Astrocyte of the hippocampus (primary cell): ENCODE results near the gene TMEM208.
A peak's percentile ranks its signal among the peaks of the same experiment; 100 is the strongest.

Experiments used
- DNase-seq: peaks from one replicate; pipeline ENCODE4 v3.0.0; 2011; ENCODE audit warnings: low read depth, low spot score

TMEM208 gene

DNA sequence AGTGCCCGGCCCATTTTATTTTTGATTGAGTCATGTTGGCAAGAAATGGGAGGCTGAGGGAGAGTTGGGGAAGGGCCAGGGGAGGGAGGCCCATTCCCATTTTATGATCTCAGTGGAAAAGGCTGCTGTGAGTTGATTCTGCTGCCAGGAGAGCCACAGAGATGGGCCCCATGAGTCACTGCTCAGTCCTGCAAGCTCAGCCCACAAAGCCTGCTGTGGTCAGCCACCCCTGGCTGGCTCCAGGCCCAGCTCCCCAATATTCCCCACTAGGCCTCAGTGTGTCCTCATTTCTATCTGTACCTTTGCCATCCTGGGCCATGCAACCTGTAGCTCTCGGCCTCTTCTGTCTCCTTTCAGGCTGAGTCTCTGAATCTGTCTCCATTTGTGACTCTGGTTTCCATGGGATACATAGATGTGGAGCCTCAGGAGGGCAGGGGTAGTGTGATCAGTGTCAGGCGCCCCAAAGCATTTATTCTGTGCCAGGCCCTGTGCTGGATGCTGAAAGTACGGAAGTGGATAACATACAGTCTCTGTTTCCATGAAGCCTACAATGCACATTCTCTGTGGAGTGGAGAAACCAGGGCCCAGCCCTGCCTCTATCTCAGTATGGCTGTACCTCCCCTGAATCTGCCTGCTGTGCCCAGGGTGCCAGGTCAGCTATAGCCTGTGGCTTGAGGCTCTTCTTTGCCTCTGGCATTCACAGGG, 50.5 kb downstream of the TMEM208 start:
- DNase-seq: peak; percentile 99

- peak; percentile 89 for DNase-seq
Measured at GRCh38 chr16:67277999-67278772, 51.3 kb downstream of the TMEM208 start.
